ENCODE measurements around the gene DHX35.

DHX35 gene

DNA sequence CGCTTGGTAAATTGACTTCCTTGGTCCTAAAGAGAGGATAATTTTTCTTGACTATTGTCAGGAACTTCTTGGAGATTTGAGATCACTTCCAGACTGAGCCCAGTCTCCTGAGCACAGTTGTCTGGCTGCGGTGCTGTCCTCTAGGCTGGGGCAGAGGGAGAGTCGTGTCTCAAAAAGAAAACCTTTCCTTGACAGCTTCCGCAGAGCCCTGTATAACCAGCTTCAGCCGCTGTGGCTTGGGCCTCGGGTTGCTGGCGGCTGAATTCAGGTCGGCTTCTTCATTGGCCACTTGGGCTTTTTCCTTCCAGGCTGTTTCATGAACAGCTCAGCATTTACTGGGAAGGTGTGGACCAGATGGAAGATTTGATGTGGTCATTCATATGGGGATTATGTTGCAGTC is 75.9 kb downstream of the DHX35 start (continued):
- TF ChIP-seq, protein P1, sequence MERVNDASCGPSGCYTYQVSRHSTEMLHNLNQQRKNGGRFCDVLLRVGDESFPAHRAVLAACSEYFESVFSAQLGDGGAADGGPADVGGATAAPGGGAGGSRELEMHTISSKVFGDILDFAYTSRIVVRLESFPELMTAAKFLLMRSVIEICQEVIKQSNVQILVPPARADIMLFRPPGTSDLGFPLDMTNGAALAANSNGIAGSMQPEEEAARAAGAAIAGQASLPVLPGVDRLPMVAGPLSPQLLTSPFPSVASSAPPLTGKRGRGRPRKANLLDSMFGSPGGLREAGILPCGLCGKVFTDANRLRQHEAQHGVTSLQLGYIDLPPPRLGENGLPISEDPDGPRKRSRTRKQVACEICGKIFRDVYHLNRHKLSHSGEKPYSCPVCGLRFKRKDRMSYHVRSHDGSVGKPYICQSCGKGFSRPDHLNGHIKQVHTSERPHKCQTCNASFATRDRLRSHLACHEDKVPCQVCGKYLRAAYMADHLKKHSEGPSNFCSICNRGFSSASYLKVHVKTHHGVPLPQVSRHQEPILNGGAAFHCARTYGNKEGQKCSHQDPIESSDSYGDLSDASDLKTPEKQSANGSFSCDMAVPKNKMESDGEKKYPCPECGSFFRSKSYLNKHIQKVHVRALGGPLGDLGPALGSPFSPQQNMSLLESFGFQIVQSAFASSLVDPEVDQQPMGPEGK (tag by site-specific recombination; IDR thresholded peaks at IDR 0.05), result no peak
- TF ChIP-seq ZNF747 (tag by site-specific recombination; IDR thresholded peaks at IDR 0.05) (no peak), OVOL3 (tag by site-specific recombination; IDR thresholded peaks at IDR 0.05) (no peak), ZNF423 (tag by site-specific recombination; IDR thresholded peaks at IDR 0.05) (no peak), ZNF266 (tag by site-specific recombination; IDR thresholded peaks at IDR 0.05; ENCODE audit: low read depth) (no peak), ZNF600 (tag by site-specific recombination; IDR thresholded peaks at IDR 0.05) (no peak), ZSCAN23 (tag by site-specific recombination; IDR thresholded peaks at IDR 0.05) (no peak), KLF7 (tag by site-specific recombination; IDR thresholded peaks at IDR 0.05; ENCODE audit: borderline replicate concordance) (no peak), ZNF776 (tag by site-specific recombination; IDR thresholded peaks at IDR 0.05; ENCODE audit: borderline replicate concordance) (no peak)
- TF ChIP-seq, protein P2, sequence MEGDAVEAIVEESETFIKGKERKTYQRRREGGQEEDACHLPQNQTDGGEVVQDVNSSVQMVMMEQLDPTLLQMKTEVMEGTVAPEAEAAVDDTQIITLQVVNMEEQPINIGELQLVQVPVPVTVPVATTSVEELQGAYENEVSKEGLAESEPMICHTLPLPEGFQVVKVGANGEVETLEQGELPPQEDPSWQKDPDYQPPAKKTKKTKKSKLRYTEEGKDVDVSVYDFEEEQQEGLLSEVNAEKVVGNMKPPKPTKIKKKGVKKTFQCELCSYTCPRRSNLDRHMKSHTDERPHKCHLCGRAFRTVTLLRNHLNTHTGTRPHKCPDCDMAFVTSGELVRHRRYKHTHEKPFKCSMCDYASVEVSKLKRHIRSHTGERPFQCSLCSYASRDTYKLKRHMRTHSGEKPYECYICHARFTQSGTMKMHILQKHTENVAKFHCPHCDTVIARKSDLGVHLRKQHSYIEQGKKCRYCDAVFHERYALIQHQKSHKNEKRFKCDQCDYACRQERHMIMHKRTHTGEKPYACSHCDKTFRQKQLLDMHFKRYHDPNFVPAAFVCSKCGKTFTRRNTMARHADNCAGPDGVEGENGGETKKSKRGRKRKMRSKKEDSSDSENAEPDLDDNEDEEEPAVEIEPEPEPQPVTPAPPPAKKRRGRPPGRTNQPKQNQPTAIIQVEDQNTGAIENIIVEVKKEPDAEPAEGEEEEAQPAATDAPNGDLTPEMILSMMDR (tag by site-specific recombination; IDR thresholded peaks at IDR 0.05), result no peak

DNA sequence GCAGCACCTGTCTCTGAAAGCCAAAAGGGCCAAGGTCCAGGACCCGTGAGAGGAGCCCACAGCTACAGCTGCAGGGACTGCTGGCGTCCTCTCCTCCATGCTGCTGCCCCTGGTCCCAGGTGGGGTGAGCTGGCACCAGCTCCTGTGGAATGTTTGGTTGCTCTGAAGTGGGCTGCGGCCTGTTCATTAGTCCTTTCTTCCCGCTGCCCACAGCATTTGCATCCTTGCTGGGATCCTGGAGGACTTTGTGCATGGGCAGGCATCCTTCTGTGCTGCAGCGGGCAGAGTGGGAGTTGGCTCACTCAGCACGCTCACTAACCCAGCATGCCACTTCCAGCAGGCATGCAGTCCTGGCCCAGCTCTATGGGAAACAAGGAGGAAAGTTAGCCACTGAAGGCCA is 76.4 kb downstream of the DHX35 start:
- CTCF ChIA-PET, result interaction anchor here (0.6 to 4.6 kb wide), 4 partner anchors 9 to 36 kb away, joined by 3 to 20 read pairs (median 3); no protein-coding TSS in a partner anchor
- POLR2A ChIA-PET, result no interaction called here
- peaks cover 18 to 72% of the 10 kb centered on the region in 2 experiments for H3K36me3 ChIP-seq (ENCODE audit: control insufficient read depth in 2 of 2, insufficient read depth in 1 of 2, low read length in 2 of 2)

More for the DNA sequence above, 76.4 kb downstream of the DHX35 start:
- H3K4me1 ChIP-seq (ENCODE audit: control insufficient read depth, insufficient read depth, low read length), result no peaks in the 10 kb centered on the region
- H3K9me3 ChIP-seq (ENCODE audit: control insufficient read depth, insufficient read depth, low read depth, low read length), result no peaks in the 10 kb centered on the region
- TF ChIP-seq ZNF596 (tag by site-specific recombination; IDR thresholded peaks at IDR 0.05), result no peak
- TF ChIP-seq, protein P3, sequence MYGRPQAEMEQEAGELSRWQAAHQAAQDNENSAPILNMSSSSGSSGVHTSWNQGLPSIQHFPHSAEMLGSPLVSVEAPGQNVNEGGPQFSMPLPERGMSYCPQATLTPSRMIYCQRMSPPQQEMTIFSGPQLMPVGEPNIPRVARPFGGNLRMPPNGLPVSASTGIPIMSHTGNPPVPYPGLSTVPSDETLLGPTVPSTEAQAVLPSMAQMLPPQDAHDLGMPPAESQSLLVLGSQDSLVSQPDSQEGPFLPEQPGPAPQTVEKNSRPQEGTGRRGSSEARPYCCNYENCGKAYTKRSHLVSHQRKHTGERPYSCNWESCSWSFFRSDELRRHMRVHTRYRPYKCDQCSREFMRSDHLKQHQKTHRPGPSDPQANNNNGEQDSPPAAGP (tag by site-specific recombination; IDR thresholded peaks at IDR 0.05), result no peak
- no peak for TF ChIP-seq ZNF514 (tag by site-specific recombination; IDR thresholded peaks at IDR 0.05)
- TF ChIP-seq, protein P4, sequence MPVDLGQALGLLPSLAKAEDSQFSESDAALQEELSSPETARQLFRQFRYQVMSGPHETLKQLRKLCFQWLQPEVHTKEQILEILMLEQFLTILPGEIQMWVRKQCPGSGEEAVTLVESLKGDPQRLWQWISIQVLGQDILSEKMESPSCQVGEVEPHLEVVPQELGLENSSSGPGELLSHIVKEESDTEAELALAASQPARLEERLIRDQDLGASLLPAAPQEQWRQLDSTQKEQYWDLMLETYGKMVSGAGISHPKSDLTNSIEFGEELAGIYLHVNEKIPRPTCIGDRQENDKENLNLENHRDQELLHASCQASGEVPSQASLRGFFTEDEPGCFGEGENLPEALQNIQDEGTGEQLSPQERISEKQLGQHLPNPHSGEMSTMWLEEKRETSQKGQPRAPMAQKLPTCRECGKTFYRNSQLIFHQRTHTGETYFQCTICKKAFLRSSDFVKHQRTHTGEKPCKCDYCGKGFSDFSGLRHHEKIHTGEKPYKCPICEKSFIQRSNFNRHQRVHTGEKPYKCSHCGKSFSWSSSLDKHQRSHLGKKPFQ (tag by site-specific recombination; IDR thresholded peaks at IDR 0.05), result no peak
- TF ChIP-seq ZNF366 (tag by site-specific recombination; conservative IDR thresholded peaks at IDR 0.05), result no peak
- TF ChIP-seq YY2 (tag by site-specific recombination; IDR thresholded peaks at IDR 0.05), result no peak
- no peak for TF ChIP-seq ZNF530 (tag by site-specific recombination; IDR thresholded peaks at IDR 0.05; ENCODE audit: low read depth)
- TF ChIP-seq, protein P5, sequence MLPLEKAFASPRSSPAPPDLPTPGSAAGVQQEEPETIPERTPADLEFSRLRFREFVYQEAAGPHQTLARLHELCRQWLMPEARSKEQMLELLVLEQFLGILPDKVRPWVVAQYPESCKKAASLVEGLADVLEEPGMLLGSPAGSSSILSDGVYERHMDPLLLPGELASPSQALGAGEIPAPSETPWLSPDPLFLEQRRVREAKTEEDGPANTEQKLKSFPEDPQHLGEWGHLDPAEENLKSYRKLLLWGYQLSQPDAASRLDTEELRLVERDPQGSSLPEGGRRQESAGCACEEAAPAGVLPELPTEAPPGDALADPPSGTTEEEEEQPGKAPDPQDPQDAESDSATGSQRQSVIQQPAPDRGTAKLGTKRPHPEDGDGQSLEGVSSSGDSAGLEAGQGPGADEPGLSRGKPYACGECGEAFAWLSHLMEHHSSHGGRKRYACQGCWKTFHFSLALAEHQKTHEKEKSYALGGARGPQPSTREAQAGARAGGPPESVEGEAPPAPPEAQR (tag by site-specific recombination; IDR thresholded peaks at IDR 0.05), result no peak
- TF ChIP-seq ZNF302 (tag by site-specific recombination; IDR thresholded peaks at IDR 0.05; ENCODE audit: low read depth), result no peak
- no peak for TF ChIP-seq ZBTB17 (tag by site-specific recombination; IDR thresholded peaks at IDR 0.05)
- TF ChIP-seq, protein P6, sequence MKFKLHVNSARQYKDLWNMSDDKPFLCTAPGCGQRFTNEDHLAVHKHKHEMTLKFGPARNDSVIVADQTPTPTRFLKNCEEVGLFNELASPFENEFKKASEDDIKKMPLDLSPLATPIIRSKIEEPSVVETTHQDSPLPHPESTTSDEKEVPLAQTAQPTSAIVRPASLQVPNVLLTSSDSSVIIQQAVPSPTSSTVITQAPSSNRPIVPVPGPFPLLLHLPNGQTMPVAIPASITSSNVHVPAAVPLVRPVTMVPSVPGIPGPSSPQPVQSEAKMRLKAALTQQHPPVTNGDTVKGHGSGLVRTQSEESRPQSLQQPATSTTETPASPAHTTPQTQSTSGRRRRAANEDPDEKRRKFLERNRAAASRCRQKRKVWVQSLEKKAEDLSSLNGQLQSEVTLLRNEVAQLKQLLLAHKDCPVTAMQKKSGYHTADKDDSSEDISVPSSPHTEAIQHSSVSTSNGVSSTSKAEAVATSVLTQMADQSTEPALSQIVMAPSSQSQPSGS (tag by site-specific recombination; IDR thresholded peaks at IDR 0.05; ENCODE audit: low read depth), result no peak
- H3K27ac ChIP-seq (ENCODE audit: extremely low read depth, low read depth, low read length), result no peak overlapping the region
- no peak overlapping the region for H3K4me3 ChIP-seq (ENCODE audit: low read depth, low read length)

Data from HEK293 (cell line).